ENCODE results near the gene CC2D1A. TPM values are rescaled to one million over a fixed set of nuclear protein-coding genes. Genes with fewer than 3 reads are reported as not detected.
A peak's percentile ranks its signal among the peaks of the same experiment; 100 is the strongest.

Gene CC2D1A
- total RNA-seq, 4 donors from 2014 or later, result 97.4 to 235 (median 184) TPM

- peak in 1 of 3 donors; percentile 45 for DNase-seq
- TF ChIP-seq POLR2A (IDR thresholded peaks at IDR 0.05), result no peak
- TF ChIP-seq CTCF (IDR thresholded peaks at IDR 0.05), result no peak
- Histone ChIP-seq H3K4me3 (no peak overlapping the region), H3K4me1 (no peaks in the 10 kb centered on the region), H3K9me3 (no peaks in the 10 kb centered on the region), H3K27ac (no peak overlapping the region), H3K36me3 (peaks cover 0 to 18% (median 0%) of the 10 kb centered on the region in 3 donors), H3K27me3 (no peaks in the 10 kb centered on the region)
These were observed 27.0 kb downstream of the CC2D1A start for GRCh38 chr19:13932911-13933393.

DNA sequence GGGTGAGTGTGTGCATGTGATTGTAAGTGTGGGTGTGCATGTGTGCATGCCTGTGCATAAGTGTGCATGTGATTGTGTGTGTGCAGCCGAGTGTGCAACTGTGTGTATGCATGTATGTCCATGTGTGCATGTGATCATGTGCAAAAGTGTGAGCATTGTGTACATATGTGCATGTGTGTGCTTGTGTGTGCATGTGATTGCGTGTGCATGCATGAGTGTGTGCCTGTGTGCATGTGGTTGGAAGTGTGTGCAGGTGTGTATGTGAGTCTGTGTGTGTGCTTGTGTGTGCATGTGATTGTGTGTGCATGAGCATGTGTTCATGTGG is 28.7 kb downstream of the CC2D1A start:
- H3K36me3 ChIP-seq, result peaks cover 0 to 9% (median 0%) of the 10 kb centered on the region in 3 donors
- H3K4me1 ChIP-seq, result no peaks in the 10 kb centered on the region
- TF ChIP-seq CTCF (IDR thresholded peaks at IDR 0.05) (no peak), POLR2A (IDR thresholded peaks at IDR 0.05) (no peak)
- H3K4me3 ChIP-seq, result no peak overlapping the region
- no peaks in the 10 kb centered on the region for H3K27me3 ChIP-seq
- DNase-seq, result no peak
- H3K27ac ChIP-seq, result no peak overlapping the region
- H3K9me3 ChIP-seq, result no peaks in the 10 kb centered on the region

DNA sequence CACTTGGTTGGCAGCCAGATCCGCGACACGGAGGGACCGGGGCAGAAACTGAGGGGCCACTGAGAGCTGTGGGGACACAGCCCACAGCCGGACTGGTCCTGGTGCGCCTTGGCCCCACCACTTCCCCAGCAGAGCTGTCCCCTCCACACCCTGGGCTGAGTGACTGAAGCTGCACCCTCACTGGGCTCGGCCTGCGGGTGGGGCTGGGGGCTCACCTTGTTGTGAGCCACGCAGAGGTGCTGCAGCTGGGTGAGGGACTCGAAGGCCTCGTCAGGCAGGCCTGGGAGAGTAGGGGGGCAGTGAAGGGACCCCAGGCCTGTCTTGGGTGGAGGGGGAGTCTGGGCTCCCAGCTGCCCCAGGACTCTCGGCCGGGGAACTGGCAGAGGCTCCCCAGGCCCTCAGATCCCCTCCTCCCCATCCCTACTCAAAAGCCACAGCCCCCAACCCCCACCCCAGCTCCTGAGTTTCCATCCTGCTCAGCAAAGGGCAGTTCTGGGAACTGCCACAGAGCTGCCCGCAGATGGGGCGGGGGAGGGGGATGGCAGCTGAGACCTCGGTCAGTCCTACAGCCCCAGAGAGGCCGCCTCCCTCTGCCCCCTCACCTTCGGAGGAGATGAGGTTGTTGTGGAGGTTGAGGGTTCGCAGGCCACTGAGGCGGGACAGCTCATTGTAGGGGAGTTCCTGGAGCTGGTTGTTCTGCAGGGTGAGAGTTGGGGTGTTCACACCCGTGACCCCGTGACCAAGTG is 29.9 kb downstream of the CC2D1A start:
- DNase-seq, result peak in 1 of 3 donors; percentile 43
- Histone ChIP-seq H3K27ac (no peak overlapping the region), H3K9me3 (no peaks in the 10 kb centered on the region), H3K4me1 (no peaks in the 10 kb centered on the region), H3K36me3 (no peaks in the 10 kb centered on the region), H3K27me3 (no peaks in the 10 kb centered on the region), H3K4me3 (no peak overlapping the region)
- TF ChIP-seq POLR2A (IDR thresholded peaks at IDR 0.05) (no peak), CTCF (IDR thresholded peaks at IDR 0.05) (no peak)

DNA sequence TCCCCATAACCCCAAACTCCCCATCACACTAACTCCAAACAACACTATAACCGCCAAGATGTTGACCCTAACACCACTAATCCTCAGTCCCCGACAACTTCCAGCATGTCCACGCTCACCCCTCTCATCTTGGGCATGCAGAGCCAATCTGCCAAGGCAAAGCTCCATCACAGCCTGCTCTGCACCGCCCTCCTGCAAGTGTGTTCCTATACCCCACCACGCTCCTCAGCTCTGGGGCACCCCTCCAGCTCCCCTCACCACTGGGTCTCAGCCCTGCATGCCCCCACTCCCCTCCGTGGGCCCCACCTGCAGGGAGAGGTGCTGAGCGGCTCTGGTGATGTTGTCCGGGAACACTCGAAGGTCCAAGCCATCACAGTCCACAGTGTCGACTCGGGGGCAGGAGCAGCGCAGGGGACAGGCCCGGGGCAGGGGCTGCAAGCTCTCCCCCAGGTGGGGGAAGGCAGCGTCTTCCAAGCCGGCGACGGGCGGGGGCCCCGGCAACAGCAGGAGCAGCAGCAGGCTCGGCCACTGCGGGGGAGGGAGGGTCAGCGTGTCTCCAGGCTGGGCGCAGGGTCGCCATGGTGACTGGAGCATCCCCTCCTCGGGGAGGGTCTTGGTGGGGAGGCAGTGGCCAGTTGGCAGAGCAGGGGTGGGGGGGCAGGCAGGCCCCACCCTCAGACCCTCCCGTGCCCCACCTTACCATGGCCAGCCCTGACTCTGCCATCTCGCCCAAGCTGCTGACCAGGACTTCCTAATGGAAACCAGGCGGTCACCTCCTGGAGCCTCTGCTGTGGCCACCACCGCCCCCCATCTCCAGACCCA is 31.7 kb downstream of the CC2D1A start:
- Histone ChIP-seq H3K27ac (no peak overlapping the region), H3K4me3 (peak overlapping the region in 3 of 4 donors; percentile 7 to 29 (median 15)), H3K27me3 (no peaks in the 10 kb centered on the region), H3K4me1 (no peaks in the 10 kb centered on the region), H3K36me3 (no peaks in the 10 kb centered on the region), H3K9me3 (no peaks in the 10 kb centered on the region)
- TF ChIP-seq POLR2A (IDR thresholded peaks at IDR 0.05) (no peak), CTCF (IDR thresholded peaks at IDR 0.05) (no peak)
- DNase-seq, result no peak

GRCh38 chr19:13938301-13939064 is 32.5 kb downstream of the CC2D1A start, which contains the start of gene PODNL1:
Gene PODNL1, minus strand, starts transcription at chr19:13938417. Its CDS starts 236 bp downstream, at chr19:13938181.
- H3K27me3 ChIP-seq, result no peaks in the 10 kb centered on the region
- no peaks in the 10 kb centered on the region for H3K4me1 ChIP-seq
- no peak within 1 kb of the TSS for H3K27ac ChIP-seq
- no peaks in the 10 kb centered on the region for H3K36me3 ChIP-seq
- peak in 1 of 3 donors; percentile 50 for DNase-seq
- peak within 1 kb of the TSS in 3 of 4 donors; percentile 7 to 29 (median 15) for H3K4me3 ChIP-seq
- TF ChIP-seq POLR2A (IDR thresholded peaks at IDR 0.05) (no peak), CTCF (IDR thresholded peaks at IDR 0.05) (no peak)
- no peaks in the 10 kb centered on the region for H3K9me3 ChIP-seq
